GM19351 (cell line): ENCODE results near the gene SPG7.
"Not testable (repeated sequence)": the region's sequence is repeated elsewhere in the genome, so short reads cannot be mapped to it uniquely, and the experiment has no call there.

Source experiments
- ATAC-seq: cut with Tn5 transposase; IDR thresholded peaks from one replicate; pipeline ENCODE4 v1.9.1; 2021; ENCODE audit warnings: mild to moderate bottlenecking, moderate library complexity; ENCODE audit not compliant: unreplicated experiment

The SPG7 gene

DNA sequence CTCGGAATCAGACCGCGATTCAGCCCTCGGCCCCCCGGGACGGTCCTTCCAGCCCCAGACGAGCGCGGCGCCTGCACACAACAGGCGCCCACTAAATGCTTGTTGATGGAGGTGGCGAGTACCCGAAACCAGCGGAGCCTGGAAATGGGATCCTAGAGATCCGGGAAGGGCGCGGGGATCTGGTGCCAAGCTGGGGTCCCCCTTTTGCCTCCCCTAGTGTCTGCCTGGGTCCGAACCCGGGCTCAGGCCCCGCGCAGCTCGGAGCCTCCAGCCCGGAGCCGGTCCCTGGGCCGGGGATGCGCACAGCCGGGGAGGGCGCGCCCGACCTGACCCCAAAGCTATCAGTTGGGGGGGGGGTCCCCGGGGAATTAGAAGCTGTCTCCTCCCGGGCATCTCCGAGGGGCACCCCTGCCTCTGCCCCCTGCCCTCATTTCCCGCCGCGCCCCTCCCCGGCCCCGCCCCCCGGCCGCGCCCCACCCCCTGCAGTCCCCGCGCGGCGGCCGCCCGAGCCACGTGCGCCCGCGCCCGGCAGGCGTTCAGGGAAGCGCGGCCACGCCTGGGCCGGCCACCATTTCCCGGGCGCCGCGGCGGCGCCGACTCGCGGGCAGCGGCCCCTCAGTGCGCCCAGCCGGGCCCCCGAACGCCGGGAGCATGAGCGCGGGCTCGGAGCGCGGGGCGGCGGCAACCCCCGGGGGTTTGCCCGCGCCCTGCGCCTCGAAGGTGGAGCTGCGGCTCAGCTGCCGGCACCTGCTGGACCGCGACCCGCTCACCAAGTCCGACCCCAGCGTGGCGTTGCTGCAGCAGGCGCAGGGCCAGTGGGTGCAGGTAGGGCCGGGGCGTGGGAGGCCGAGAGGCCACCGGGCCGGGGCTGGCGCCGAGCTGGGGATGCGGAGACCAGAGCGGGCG, 67.3 kb downstream of the SPG7 start, which contains the start of gene CPNE7:
Gene CPNE7 (plus strand): TSS at position 512 of the 906 bp plus-strand sequence. CDS start 140 bp downstream, at position 652.
- no peak for ATAC-seq

DNA sequence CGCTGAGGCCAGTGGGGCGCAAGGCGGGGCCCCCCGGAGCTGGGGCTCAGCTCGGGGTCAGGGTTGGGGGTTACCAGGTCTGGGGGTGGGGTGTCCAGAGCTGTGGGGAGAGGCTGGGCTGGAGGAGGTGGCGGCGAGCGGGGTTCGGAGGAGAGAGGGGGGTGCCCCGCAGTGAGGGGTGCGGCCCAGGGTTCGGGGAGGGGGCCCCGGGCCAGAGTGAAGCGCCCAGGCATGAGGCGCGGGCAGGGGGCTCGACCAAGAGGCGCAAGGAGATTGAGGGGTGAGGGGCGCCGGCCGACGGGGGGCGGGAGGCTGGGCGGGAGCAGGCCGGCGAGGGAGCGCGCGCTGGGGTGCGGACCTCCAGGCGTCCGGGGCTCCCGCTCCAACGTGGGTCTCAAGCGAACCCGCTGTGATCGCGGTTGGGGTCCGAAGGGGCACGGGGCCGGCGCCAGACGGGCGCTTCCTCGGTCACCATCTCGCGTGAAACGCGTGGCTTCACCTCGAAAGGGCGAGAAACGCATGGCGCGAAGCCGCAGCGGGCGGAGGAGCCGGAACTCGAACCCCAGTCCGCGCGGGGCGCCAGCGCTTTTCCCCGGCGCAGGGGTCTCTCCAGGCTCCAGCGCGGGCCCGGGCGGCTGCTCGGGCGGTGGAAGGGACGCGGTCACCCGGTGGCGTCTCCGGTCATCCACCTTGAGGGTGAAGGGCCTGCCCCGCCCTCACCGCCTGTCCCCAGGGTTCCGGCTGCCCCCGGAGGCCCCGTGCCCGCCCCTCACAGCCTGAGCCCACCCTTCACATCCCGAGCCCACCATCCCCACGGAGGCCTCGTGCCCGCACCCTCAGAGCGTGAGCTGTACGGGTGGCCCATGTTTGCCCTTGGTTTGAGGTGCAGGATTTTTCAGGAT, 68.2 kb downstream of the SPG7 start:
- no peak for ATAC-seq

DNA sequence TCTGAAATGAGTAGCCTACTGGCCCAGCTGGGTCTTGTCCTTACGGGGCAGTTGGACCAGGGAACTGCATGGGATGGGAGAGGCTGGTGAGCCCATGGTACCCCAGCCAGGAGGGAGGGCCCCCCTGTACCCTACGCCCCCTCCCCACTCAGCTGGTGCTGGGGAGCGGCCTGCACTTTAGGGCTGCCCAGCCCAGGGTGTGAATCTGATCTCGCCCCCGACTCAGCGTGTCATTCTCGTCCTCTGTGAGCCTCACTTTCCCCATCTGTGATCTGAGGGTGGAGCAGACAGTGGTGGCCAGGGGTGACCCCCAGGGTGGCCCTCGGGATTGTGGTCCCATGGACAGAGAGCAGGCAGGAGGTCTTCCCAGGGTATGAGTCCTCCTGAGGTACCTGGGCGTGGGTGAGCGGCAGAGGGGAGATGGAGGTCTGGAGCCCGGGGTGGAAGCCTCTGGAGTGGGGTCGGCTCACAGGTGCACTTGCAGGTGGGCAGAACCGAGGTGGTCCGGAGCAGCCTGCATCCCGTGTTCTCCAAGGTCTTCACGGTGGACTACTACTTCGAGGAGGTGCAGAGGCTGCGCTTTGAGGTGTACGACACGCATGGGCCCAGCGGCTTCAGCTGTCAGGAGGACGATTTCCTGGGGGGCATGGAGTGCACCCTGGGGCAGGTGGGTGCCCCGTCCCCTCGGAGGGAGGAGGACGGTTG, 69.0 kb downstream of the SPG7 start:
- ATAC-seq, result no peak

DNA sequence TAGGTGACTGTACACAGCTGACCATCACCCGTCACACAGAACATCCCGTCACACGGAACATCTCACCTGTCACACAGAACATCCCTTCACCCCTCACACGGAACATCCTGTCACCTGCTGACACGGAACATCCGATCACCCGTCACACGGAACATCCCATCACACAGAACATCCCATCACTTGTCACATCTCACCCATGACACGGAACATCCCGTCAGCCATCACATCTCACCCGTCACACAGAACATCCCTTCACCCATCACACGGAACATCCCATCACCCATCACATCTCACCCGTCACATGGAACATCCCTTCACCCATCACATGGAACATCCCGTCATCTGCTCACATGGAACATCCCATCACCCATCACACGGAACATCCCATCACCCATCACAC, 71.1 kb downstream of the SPG7 start:
- no peak for ATAC-seq

DNA sequence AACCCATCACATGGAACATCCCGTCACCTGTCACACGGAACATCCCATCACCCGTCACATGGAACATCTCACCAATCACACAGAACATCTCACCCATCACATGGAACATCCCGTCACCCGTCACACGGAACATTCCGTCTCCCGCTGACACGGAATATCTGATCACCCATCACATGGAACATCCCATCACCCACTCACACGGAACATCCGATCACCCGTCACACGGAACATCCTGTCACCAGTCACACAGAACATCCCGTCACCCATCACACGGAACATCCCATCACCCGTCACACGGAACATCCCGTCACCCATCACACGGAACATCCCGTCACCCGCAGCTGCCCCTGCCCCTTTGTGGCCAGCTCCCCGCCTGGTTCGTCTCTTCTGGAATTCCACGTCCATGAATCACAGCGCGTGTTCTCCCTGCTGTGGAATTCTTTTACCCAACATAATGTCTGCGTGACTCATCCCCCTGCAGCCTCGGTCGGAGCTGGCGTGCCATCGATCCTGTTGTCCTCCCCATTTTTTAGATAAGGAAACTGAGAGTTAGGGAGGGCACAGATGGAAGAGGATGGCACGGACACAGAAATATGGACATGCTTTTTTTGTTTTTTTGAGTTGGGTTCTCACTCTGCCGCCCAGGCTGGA, 73.0 kb downstream of the SPG7 start:
- no peak for ATAC-seq

DNA sequence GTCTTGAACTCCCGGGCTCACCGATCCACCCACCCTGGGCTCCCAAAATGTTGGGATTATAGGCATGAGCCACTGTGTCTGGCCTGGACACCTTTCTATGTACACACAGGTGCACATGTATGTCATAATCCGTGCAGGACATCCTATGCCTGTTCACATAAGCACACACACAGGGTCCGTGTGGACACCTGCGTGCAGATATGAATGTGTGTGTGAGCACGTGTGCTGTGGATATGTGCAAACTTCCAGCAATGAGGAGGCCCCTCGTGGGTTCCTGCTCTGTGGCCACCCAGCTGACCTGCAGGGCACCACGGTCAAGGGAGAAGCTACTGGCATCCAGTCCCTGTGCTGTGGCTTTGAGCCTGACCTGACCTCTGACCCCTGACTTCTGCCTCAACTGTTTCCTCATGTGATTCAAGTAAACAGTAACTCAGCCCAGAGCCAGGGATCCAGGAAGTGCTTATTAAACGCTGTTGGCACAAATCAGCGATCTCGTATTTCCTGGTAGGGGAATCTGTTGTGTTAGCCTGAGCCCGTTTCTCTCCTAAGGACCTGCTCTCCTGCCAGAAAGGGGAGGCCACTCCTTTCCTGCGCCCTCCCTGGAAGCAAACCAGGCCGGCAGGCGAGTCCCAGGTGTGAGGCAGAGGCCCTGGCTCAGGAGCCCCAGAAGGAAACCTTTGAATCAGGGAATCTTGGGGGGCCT, 73.8 kb downstream of the SPG7 start:
- no peak for ATAC-seq

DNA sequence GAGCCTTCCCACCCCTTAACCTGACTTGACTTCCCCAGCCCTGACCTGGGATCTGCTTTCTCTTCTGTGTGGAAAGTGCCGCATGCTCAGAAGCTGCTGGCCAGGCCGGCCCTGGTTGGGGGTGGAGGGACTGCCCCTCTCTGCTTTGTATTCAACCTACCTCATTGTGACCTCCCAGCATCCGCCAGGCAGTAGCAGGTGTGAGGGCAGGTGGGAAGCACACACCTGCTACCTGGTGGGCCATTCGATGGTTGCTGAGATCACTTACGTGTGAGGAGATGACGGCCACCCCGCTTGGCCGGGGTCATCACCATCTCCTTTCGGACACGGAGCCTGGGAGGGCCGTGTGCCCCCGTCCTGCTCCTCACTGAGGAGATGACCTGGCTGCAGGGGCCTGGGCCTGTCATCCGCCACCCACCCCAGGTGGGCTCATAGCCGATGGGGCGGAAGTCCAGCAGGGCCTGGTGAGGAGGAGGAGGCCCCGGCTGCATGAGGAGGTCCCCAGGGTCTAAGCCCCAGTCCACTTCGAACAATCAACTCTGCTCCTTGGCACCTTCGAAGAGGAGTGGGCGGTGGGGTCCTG, 74.5 kb downstream of the SPG7 start:
- no peak for ATAC-seq

DNA sequence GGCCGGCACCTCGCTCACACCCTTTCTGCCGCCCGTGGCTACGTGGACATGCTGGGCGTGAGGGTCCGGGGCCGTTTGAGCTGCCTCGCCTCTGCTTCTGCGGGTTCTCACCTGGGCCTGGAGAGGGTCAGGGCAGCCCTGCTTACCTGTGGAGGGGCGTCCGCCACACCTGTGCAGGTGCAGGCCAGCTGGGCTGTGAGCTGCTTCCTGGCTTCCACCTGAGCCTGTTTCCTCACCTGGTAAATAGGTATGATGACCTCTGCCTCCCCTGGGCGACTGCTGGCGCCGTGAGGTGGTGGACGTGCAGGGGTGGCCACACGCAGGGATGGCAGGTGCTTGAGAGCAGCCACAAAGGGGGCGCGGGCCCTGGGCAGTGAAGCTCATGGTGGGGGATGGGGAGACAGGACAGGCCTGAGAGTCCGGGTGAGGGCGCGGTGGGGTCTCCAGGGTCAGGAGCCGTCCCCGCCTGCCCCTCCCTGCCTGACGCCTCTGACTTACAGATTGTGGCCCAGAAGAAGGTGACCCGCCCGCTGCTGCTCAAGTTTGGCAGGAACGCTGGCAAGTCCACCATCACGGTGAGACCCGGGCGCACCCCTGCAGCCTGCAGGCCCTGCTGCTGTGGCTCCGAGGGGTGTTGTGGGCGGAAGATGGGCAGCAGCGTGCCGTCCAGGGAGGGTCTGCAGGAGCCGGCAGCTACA, 75.1 kb downstream of the SPG7 start:
- no peak for ATAC-seq

DNA sequence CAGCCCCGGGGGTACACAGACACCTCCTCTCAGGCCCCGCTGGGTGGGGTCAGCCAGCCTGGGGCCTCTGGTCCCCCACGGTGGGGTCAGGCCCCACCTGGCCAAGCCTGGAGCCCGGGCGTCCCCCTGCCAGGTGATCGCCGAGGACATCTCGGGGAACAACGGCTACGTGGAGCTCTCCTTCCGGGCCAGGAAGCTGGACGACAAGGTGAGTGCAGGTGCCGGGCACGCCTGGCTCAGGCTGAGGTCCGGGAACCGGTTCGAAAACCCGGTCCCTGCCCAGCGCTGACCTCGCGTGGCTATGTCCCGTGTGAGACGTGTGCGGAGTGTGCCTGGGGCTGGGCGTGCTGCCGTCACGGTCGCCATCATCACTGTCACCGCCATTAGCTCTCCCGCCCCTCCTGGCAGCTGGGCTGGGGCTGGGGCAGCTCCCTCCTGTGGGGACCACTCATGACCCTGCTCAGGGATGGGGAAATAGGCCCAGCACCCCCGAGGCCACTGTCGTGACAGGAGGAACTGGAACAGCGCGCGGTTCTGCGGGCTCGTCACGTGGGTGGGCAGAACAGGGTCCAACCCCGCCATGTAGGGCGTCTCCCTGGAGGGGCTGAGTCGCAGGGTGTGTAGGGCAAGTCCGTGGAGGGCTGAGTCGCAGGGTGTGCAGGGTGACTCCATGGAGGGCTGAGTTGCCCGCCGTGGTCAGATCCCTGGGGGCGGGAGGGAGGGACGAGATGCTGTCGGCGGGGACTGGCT, 75.9 kb downstream of the SPG7 start:
- ATAC-seq, result no peak

DNA sequence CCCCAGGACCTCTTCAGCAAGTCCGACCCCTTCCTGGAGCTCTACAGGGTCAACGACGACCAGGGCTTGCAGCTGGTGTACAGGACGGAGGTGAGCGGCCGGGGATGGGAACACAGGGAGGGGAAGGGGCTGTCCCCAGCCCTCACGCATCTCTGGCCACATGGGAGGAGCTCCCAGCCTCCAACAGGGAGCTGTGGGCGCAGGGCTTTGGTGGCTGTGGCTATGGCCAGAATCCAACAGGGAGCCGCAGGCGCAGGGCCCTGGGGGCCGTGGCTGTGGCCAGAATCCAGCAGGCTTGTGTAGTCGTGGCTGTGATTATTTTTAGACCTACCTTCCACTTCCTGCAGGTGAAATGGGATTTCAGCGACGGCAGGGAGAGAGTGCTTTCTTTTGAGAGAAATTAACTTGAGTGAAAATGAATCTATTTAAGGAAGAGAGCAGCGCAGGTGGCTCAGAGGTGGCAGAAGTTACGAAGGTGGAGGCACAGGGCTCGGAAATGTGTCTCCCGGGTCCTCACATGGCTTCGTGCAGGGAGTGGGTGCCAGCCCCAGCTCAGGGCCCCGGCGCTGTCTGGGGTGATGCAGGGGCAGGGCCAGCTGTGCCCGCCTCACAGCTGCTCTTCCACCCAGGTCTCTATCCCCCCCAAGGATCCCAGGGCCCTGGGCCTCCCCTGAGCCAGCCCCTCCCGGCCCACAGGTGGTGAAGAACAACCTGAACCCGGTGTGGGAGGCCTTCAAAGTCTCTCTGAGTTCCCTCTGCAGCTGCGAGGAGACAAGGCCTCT, 76.8 kb downstream of the SPG7 start:
- no peak for ATAC-seq

DNA sequence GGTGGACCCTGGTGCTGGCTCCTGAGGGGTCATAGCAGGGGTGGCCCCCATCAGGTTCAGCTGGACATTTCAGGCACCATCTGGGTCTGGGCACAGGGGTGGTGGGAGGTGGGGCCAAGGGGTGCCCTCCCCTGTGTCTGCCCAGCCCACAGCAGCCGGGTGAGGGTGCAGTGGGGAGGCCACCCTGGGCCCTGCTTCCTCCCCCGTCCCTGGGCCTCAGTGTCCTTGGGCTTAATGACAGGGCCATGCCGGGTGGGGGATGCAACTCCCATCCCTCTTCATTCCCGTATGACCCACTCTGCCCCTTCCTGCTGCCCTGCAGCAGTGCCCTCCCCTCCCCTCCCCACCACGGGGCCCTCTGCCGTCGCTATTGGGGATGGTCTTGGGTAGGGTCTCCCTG, 78.0 kb downstream of the SPG7 start:
- no peak for ATAC-seq

DNA sequence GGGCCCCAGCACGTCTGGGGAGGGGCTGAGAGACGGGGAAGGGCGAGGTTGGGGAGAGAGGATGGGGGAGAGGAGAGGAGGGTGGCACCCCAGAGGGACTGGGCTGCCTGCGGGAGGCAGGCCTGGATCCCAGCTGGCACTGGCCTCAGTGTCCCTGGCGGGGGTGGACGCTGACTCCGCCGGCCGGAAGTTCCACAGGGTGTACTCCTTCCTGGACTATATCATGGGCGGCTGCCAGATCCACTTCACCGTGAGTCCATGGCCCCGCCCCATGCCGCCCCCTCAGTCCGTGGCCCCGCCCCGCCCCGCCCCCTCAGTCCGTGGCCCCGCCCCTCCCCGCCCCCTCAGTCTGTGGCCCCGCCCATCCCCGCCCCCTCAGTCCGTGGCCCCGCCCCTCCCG, 78.7 kb downstream of the SPG7 start:
- ATAC-seq, result no peak

DNA sequence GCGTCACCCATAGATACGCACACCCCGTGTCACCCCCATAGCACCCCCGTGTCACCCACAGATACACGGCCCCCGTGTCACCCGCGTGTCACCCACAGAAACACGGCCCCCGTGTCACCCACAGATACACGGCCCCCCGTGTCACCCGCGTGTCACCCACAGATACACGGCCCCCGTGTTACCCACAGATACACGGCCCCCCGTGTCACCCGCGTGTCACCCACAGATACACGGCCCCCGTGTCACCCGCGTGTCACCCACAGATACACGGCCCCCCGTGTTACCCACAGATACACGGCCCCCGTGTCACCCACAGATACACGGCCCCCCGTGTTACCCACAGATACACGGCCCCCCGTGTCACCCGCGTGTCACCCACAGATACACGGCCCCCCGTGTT, 79.5 kb downstream of the SPG7 start:
- ATAC-seq, result not testable (repeated sequence)

DNA sequence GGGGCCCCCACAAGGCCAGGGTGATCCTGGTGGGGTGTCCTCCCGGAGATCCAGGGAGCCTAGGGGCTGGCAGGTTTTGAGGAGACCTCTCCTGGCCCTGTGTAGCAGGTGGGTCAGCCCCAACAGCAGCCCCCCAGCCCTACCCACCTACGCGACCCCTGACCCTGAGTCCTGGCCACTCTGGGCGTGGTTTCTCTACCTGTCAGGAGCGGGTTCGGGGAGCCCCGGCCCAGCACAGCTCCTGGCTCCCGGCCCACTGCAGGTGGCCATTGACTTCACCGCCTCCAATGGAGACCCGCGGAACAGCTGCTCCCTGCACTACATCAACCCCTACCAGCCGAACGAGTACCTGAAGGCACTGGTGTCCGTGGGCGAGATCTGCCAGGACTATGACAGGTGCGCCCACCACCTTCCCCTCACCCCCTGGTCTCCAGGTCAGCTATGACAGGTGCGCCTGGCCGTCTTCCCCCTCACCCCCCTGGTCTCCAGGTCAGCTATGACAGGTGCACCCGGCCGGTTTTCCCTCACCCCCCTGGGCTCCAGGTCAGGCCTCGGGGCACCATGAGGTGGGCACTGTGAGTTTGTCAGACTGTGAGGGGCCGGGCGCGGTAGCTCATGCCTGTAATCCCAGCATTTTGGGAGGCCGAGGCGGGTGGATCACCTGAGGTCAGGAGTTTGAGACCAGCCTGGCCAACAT, 80.4 kb downstream of the SPG7 start:
- ATAC-seq, result no peak

DNA sequence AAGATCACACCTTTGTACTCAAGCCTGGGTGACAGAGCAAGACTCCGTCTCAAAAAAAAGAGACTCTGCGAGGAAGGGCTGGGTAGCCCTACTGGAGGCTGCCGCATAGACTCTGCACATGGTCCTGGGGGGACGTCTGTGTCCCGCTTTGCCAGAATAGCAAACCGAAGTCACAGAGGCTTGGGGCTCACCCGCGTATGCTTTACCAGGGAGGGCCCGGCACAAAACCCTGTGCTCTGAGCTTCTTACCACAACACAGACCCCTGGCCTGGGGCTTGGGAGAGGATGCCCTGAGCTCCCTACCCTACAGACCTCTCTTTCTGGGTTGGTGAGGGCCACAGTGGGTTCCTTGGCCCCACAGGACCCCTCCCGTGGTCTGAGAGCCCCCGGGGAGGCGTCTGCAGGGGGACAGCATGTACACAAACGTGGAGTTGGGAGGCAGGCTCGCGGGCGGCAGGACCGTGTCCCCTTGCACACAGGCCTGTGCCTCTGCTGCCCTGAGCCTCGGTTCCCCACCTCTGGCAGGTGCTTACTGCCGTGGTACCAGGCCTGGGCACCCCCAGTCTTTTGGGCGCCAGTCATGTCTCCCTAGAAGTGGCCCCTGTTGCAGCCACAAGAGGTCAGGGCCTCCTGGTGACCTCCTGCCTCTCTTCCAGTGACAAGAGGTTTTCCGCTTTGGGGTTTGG, 81.2 kb downstream of the SPG7 start:
- ATAC-seq, result no peak

DNA sequence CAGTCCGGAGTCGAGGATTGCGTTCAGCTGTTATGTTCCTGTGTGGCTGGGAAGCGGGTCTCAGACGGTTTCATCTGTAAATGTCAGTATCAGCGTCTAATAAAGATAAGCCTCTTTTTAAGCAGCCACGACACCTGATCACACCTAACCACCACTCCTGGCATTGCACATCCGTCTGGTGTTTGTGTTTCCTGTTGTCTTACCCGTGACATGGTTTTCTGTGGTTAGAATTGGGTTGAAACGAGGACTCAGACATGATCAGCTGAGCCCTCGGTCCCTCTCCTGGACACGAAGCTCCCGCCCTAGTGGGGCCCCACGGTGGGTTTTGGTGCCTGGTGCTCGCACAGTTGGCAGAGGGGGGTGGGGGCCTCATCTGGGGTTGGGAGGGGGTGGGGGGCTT, 85.6 kb downstream of the SPG7 start:
- no peak for ATAC-seq
